Ishikawa (cell line): Measurements from ENCODE around the gene MEGF6.

Experiments
- CEBPB ChIP-seq: IDR thresholded peaks from 2 replicates; pipeline ENCODE4 v1.6.1; 2012
- TF ChIP-seq, protein P1 (sequence below): IDR thresholded peaks from 2 replicates; pipeline ENCODE4 v1.6.1; 2012; ENCODE audit warnings: low read depth, mild to moderate bottlenecking

- TF ChIP-seq CEBPB, result no peak
- TF ChIP-seq, protein P1, sequence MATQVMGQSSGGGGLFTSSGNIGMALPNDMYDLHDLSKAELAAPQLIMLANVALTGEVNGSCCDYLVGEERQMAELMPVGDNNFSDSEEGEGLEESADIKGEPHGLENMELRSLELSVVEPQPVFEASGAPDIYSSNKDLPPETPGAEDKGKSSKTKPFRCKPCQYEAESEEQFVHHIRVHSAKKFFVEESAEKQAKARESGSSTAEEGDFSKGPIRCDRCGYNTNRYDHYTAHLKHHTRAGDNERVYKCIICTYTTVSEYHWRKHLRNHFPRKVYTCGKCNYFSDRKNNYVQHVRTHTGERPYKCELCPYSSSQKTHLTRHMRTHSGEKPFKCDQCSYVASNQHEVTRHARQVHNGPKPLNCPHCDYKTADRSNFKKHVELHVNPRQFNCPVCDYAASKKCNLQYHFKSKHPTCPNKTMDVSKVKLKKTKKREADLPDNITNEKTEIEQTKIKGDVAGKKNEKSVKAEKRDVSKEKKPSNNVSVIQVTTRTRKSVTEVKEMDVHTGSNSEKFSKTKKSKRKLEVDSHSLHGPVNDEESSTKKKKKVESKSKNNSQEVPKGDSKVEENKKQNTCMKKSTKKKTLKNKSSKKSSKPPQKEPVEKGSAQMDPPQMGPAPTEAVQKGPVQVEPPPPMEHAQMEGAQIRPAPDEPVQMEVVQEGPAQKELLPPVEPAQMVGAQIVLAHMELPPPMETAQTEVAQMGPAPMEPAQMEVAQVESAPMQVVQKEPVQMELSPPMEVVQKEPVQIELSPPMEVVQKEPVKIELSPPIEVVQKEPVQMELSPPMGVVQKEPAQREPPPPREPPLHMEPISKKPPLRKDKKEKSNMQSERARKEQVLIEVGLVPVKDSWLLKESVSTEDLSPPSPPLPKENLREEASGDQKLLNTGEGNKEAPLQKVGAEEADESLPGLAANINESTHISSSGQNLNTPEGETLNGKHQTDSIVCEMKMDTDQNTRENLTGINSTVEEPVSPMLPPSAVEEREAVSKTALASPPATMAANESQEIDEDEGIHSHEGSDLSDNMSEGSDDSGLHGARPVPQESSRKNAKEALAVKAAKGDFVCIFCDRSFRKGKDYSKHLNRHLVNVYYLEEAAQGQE, result no peak
Observed at GRCh38 chr1:3623441-3624199, 12.3 kb upstream of the MEGF6 start.
